Mesenchymal stem cell (in vitro differentiated cells and primary cell): ENCODE results near the gene RAPGEF5.
A peak's percentile ranks its signal among the peaks of the same experiment; 100 is the strongest.

Experiments
- DNase-seq: peaks from one replicate; pipeline ENCODE4 v3.0.0-alpha.2; 2013
- H2AFZ ChIP-seq: one replicate; pipeline ENCODE4 v1.6.1; 2013; ENCODE audit warnings: low read depth, mild to moderate bottlenecking, control low read depth, inconsistent platforms, low read length, moderate library complexity
- H2AK5ac ChIP-seq: 2 replicates; pipeline ENCODE4 v1.6.1; 2013; ENCODE audit warnings: low read length, moderate library complexity, mild to moderate bottlenecking, inconsistent platforms; ENCODE audit not compliant: severe bottlenecking
- H2BK120ac ChIP-seq: one replicate; pipeline ENCODE4 v1.6.1; 2013; ENCODE audit warnings: low read depth, mild to moderate bottlenecking, inconsistent platforms, low read length, moderate library complexity
- H2BK12ac ChIP-seq, 2 experiments: one replicate each; pipeline ENCODE4 v1.6.1; 2013; ENCODE audit warnings: inconsistent platforms in 2 of 2, low read length in 2 of 2, mild to moderate bottlenecking in 2 of 2, moderate library complexity in 2 of 2, control low read depth in 1 of 2
- H2BK15ac ChIP-seq: one replicate; pipeline ENCODE4 v1.6.1; 2013; ENCODE audit warnings: mild to moderate bottlenecking, low read depth, inconsistent platforms; ENCODE audit not compliant: poor library complexity, severe bottlenecking
- H2BK5ac ChIP-seq: 2 replicates; pipeline ENCODE4 v1.6.1; 2013; ENCODE audit warnings: low read depth, mild to moderate bottlenecking, low read length, control low read depth, inconsistent platforms; ENCODE audit not compliant: poor library complexity, severe bottlenecking
- H3K14ac ChIP-seq, 2 experiments: one replicate each; pipeline ENCODE4 v1.6.1; 2013; ENCODE audit warnings: inconsistent platforms in 2 of 2, low read length in 2 of 2, control low read depth in 1 of 2, mild to moderate bottlenecking in 1 of 2, moderate library complexity in 1 of 2
- H3K18ac ChIP-seq, 2 experiments: one replicate each; pipeline ENCODE4 v1.6.1; 2013; ENCODE audit warnings: inconsistent platforms in 2 of 2, low read length in 2 of 2, control low read depth in 1 of 2, low read depth in 1 of 2, mild to moderate bottlenecking in 1 of 2
- H3K23ac ChIP-seq, 2 experiments: one replicate each; pipeline ENCODE4 v1.6.1; 2013; ENCODE audit warnings: inconsistent platforms in 2 of 2, low read length in 2 of 2, mild to moderate bottlenecking in 2 of 2, moderate library complexity in 2 of 2, control low read depth in 1 of 2
- H3K27ac ChIP-seq: 2 replicates; pipeline ENCODE4 v1.5.1; 2013; ENCODE audit warnings: mild to moderate bottlenecking, moderate library complexity, low read length, control low read depth, inconsistent platforms; ENCODE audit not compliant: poor library complexity, severe bottlenecking
- H3K27me3 ChIP-seq, 2 experiments: 2 replicates each; pipeline versions ENCODE4 v1.6.1 to v1.7.0; 2013; ENCODE audit warnings: low read length in 2 of 2, mild to moderate bottlenecking in 2 of 2, moderate library complexity in 2 of 2, control low read depth in 1 of 2, inconsistent platforms in 1 of 2; ENCODE audit not compliant: control insufficient read depth in 1 of 2, insufficient read depth in 1 of 2
- H3K36me3 ChIP-seq, 2 experiments: 2 replicates each; pipeline versions ENCODE4 v1.6.1 to v1.7.0; 2013; ENCODE audit warnings: low read length in 2 of 2, control low read depth in 1 of 2, inconsistent platforms in 1 of 2, low read depth in 1 of 2, mild to moderate bottlenecking in 1 of 2; ENCODE audit not compliant: insufficient read depth in 2 of 2, control insufficient read depth in 1 of 2
- H3K4ac ChIP-seq, 2 experiments: one replicate each; pipeline ENCODE4 v1.6.1; 2013; ENCODE audit warnings: inconsistent platforms in 2 of 2, low read length in 2 of 2, mild to moderate bottlenecking in 2 of 2, moderate library complexity in 2 of 2, control low read depth in 1 of 2, low read depth in 1 of 2
- H3K4me1 ChIP-seq: 2 replicates; pipeline ENCODE4 v1.6.1; 2013; ENCODE audit warnings: low read depth, low read length, control low read depth; ENCODE audit not compliant: control insufficient read depth, insufficient read depth
- H3K4me2 ChIP-seq: 2 replicates; pipeline ENCODE4 v1.6.1; 2013; ENCODE audit warnings: low read length, mild to moderate bottlenecking, inconsistent platforms; ENCODE audit not compliant: poor library complexity, severe bottlenecking
- H3K4me3 ChIP-seq, 2 experiments: 2 replicates each; pipeline versions ENCODE4 v1.5.1 to v1.7.0; 2013; ENCODE audit warnings: low read length in 2 of 2, mild to moderate bottlenecking in 2 of 2, control low read depth in 1 of 2, low read depth in 1 of 2; ENCODE audit not compliant: insufficient read depth in 1 of 2
- H3K79me1 ChIP-seq: replicated peaks from 2 replicates; pipeline ENCODE4 v1.6.1; 2013; ENCODE audit warnings: mild to moderate bottlenecking, control low read depth, low read length, inconsistent platforms; ENCODE audit not compliant: poor library complexity, severe bottlenecking
- H3K9ac ChIP-seq: 2 replicates; pipeline ENCODE4 v1.7.0; 2013; ENCODE audit warnings: mild to moderate bottlenecking, low read length, moderate library complexity
- H3K9me3 ChIP-seq: 2 replicates; pipeline ENCODE4 v1.7.0; 2013; ENCODE audit warnings: mild to moderate bottlenecking, low read length; ENCODE audit not compliant: control insufficient read depth
- H4K8ac ChIP-seq: one replicate; pipeline ENCODE4 v1.6.1; 2013; ENCODE audit warnings: inconsistent platforms, mild to moderate bottlenecking, low read length, moderate library complexity
- H4K91ac ChIP-seq: one replicate; pipeline ENCODE4 v1.6.1; 2013; ENCODE audit warnings: mild to moderate bottlenecking, low read length, inconsistent platforms
- WGBS: methylation state at CpG from one replicate; pipeline ENCODE4 v1.1.7; 2013; ENCODE audit warnings: mixed read lengths; 5-methylcytosine and 5-hydroxymethylcytosine counted together

RAPGEF5 gene

GRCh38 chr7:22231141-22231540 is 125.8 kb downstream of the RAPGEF5 start:
- Histone ChIP-seq H2BK5ac (no peak overlapping the region), H2BK120ac (no peak overlapping the region), H3K27ac (no peak overlapping the region), H3K9ac (no peak overlapping the region), H2AFZ (no peak overlapping the region), H3K23ac (no peak overlapping the region), H2BK12ac (no peak overlapping the region), H2BK15ac (no peak overlapping the region), H3K27me3 (no peaks in the 10 kb centered on the region), H3K4me2 (no peak overlapping the region), H3K36me3 (no peaks in the 10 kb centered on the region), H3K4me3 (no peak overlapping the region), H4K91ac (no peak overlapping the region), H4K8ac (no peak overlapping the region), H3K79me1 (no peaks in the 10 kb centered on the region), H3K4me1 (no peaks in the 10 kb centered on the region), H2AK5ac (no peak overlapping the region), H3K14ac (no peak overlapping the region), H3K9me3 (no peaks in the 10 kb centered on the region), H3K18ac (no peak overlapping the region), H3K4ac (no peak overlapping the region)
- no peak for DNase-seq
- 43% methylated on average over 1 of the region's 1 CpG for WGBS

DNA sequence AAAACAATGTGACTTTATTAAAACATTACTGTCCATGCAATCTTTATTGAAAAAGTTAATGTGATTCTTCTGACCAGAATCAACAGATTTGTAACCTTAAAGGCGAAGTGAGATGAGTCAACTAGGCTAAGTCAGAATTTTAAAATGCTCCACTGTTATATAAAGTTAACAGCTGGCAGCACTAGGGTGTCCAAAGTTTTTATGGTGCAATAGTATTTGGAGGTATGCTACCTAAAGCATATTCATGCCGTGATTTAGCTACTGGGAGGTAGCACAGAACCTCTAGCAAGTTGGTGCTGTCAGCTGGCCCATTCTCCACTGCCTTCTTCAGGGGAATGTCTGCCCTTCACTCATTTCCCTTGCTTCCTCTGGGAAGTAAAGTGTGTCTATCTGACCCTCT is 126.7 kb downstream of the RAPGEF5 start:
- H2BK12ac ChIP-seq: no peak overlapping the region
- H4K91ac ChIP-seq: no peak overlapping the region
- no peak overlapping the region for H2BK5ac ChIP-seq
- H3K4me3 ChIP-seq: no peak overlapping the region
- no peak for DNase-seq
- H2BK120ac ChIP-seq: no peak overlapping the region
- no peaks in the 10 kb centered on the region for H3K9me3 ChIP-seq
- no peak overlapping the region for H2AFZ ChIP-seq
- H3K27ac ChIP-seq: no peak overlapping the region
- no peak overlapping the region for H2BK15ac ChIP-seq
- H3K27me3 ChIP-seq: no peaks in the 10 kb centered on the region
- H3K79me1 ChIP-seq: no peaks in the 10 kb centered on the region
- no peak overlapping the region for H3K14ac ChIP-seq
- WGBS: 76% methylated on average over 2 of the region's 2 CpGs
- no peak overlapping the region for H2AK5ac ChIP-seq
- H4K8ac ChIP-seq: no peak overlapping the region
- no peak overlapping the region for H3K4ac ChIP-seq
- H3K4me1 ChIP-seq: no peaks in the 10 kb centered on the region
- no peak overlapping the region for H3K23ac ChIP-seq
- no peak overlapping the region for H3K9ac ChIP-seq
- no peak overlapping the region for H3K4me2 ChIP-seq
- H3K36me3 ChIP-seq: no peaks in the 10 kb centered on the region
- H3K18ac ChIP-seq: no peak overlapping the region

DNA sequence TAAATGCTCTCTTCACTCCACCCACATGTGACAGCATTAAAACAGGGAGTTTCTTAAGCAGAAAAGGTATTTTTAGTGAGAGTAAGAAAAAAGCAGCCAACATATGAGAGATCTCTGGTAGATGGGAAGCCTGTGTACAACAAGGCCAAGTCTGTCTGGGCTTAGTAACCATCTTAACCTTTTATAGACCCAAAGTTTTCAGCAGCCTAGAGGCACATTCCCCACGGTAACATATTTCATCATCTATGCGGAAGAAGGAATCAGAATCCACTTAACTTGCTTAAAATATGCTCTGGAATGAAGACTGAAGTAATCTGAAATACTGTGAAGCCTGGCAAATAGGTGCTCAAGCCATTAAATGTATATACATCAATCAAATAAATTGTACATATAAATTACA is 127.8 kb downstream of the RAPGEF5 start:
- Histone ChIP-seq H3K23ac (no peak overlapping the region), H4K8ac (no peak overlapping the region), H3K79me1 (no peaks in the 10 kb centered on the region), H3K4me1 (no peaks in the 10 kb centered on the region), H3K27ac (no peak overlapping the region), H2AK5ac (no peak overlapping the region), H2BK15ac (no peak overlapping the region), H3K36me3 (no peaks in the 10 kb centered on the region), H4K91ac (no peak overlapping the region), H2BK12ac (no peak overlapping the region), H3K9me3 (no peaks in the 10 kb centered on the region), H2AFZ (no peak overlapping the region), H3K18ac (no peak overlapping the region), H3K4ac (no peak overlapping the region), H3K27me3 (no peaks in the 10 kb centered on the region), H3K9ac (no peak overlapping the region), H3K4me2 (no peak overlapping the region), H3K4me3 (no peak overlapping the region), H2BK120ac (no peak overlapping the region), H2BK5ac (no peak overlapping the region), H3K14ac (no peak overlapping the region)
- WGBS: no CpG with 5 or more reads among the region's 2 CpGs
- DNase-seq: no peak

GRCh38 chr7:22223807-22224206 is 133.1 kb downstream of the RAPGEF5 start:
- no peak overlapping the region for H4K8ac ChIP-seq
- H3K9me3 ChIP-seq: no peaks in the 10 kb centered on the region
- H2BK15ac ChIP-seq: no peak overlapping the region
- H2BK5ac ChIP-seq: no peak overlapping the region
- no peak overlapping the region for H3K23ac ChIP-seq
- peak; percentile 35 for DNase-seq
- H3K9ac ChIP-seq: no peak overlapping the region
- H3K36me3 ChIP-seq: no peaks in the 10 kb centered on the region
- no peak overlapping the region for H3K14ac ChIP-seq
- WGBS: no CpG with 5 or more reads among the region's 1 CpG
- no peak overlapping the region for H2AFZ ChIP-seq
- H2BK12ac ChIP-seq: no peak overlapping the region
- no peak overlapping the region for H3K4me3 ChIP-seq
- H2AK5ac ChIP-seq: no peak overlapping the region
- H3K4me2 ChIP-seq: no peak overlapping the region
- H2BK120ac ChIP-seq: no peak overlapping the region
- no peaks in the 10 kb centered on the region for H3K27me3 ChIP-seq
- no peaks in the 10 kb centered on the region for H3K79me1 ChIP-seq
- H3K4ac ChIP-seq: no peak overlapping the region
- H3K18ac ChIP-seq: no peak overlapping the region
- H3K27ac ChIP-seq: no peak overlapping the region
- no peak overlapping the region for H4K91ac ChIP-seq
- no peaks in the 10 kb centered on the region for H3K4me1 ChIP-seq
